Measurements from ENCODE around the gene LILRA1. TPM values are rescaled to one million over a fixed set of nuclear protein-coding genes. Genes with fewer than 3 reads are reported as not detected.

Gene LILRA1
- total RNA-seq, 1 donor from 2014 or later: 0.22 TPM

GRCh38 chr19:54554006-54554405 lies 39.4 kb upstream of the LILRA1 start:
- intact Hi-C loops (cut with micrococcal nuclease): no loop called here
- H3K9me3 ChIP-seq (replicated peaks): no peaks in the 10 kb centered on the region
- TF ChIP-seq CTCF (IDR thresholded peaks at IDR 0.05; ENCODE audit: borderline replicate concordance): no peak
- no peaks in the 10 kb centered on the region for H3K36me3 ChIP-seq
- DNase-seq: no peak
- H3K27me3 ChIP-seq (ENCODE audit: low read depth): peaks cover 44% of the 10 kb centered on the region
- H3K4me1 ChIP-seq: no peaks in the 10 kb centered on the region
- H3K27ac ChIP-seq (replicated peaks): no peak overlapping the region
- H3K4me3 ChIP-seq: no peak overlapping the region

GRCh38 chr19:54554896-54555295 lies 38.5 kb upstream of the LILRA1 start:
- no peak for TF ChIP-seq CTCF (IDR thresholded peaks at IDR 0.05; ENCODE audit: borderline replicate concordance)
- intact Hi-C loops (cut with micrococcal nuclease): no loop called here
- no peaks in the 10 kb centered on the region for H3K9me3 ChIP-seq (replicated peaks)

GRCh38 chr19:54556194-54556593 lies 37.2 kb upstream of the LILRA1 start:
- Histone ChIP-seq H3K27ac (replicated peaks) (no peak overlapping the region), H3K36me3 (no peaks in the 10 kb centered on the region), H3K4me1 (no peaks in the 10 kb centered on the region), H3K4me3 (no peak overlapping the region), H3K9me3 (replicated peaks) (no peaks in the 10 kb centered on the region), H3K27me3 (ENCODE audit: low read depth) (peaks cover 44% of the 10 kb centered on the region)
- intact Hi-C loops (cut with micrococcal nuclease): no loop called here
- DNase-seq: no peak
- TF ChIP-seq CTCF (IDR thresholded peaks at IDR 0.05; ENCODE audit: borderline replicate concordance): no peak

More at GRCh38 chr19:54554896-54555295, 38.5 kb upstream of the LILRA1 start:
- H3K36me3 ChIP-seq: no peaks in the 10 kb centered on the region
- no peak overlapping the region for H3K4me3 ChIP-seq
- peaks cover 44% of the 10 kb centered on the region for H3K27me3 ChIP-seq (ENCODE audit: low read depth)
- H3K4me1 ChIP-seq: no peaks in the 10 kb centered on the region
- no peak for DNase-seq
- no peak overlapping the region for H3K27ac ChIP-seq (replicated peaks)

GRCh38 chr19:54558339-54558738 lies 35.1 kb upstream of the LILRA1 start:
- Histone ChIP-seq H3K27ac (replicated peaks) (no peak overlapping the region), H3K4me3 (no peak overlapping the region), H3K27me3 (ENCODE audit: low read depth) (peaks cover 55% of the 10 kb centered on the region), H3K36me3 (no peaks in the 10 kb centered on the region), H3K9me3 (replicated peaks) (no peaks in the 10 kb centered on the region), H3K4me1 (no peaks in the 10 kb centered on the region)
- intact Hi-C loops (cut with micrococcal nuclease): no loop called here
- no peak for TF ChIP-seq CTCF (IDR thresholded peaks at IDR 0.05; ENCODE audit: borderline replicate concordance)
- no peak for DNase-seq

- Histone ChIP-seq H3K9me3 (replicated peaks) (no peaks in the 10 kb centered on the region), H3K36me3 (no peaks in the 10 kb centered on the region), H3K4me3 (no peak overlapping the region), H3K4me1 (no peaks in the 10 kb centered on the region), H3K27ac (replicated peaks) (no peak overlapping the region), H3K27me3 (ENCODE audit: low read depth) (peaks cover 52% of the 10 kb centered on the region)
- DNase-seq: no peak
- TF ChIP-seq CTCF (IDR thresholded peaks at IDR 0.05; ENCODE audit: borderline replicate concordance): no peak
- intact Hi-C loops (cut with micrococcal nuclease): no loop called here
Measured at GRCh38 chr19:54560881-54561385, 32.5 kb upstream of the LILRA1 start.
